Omental fat pad (tissue), 4 donors: Measurements from ENCODE around the gene C4BPA. TPM values are rescaled to one million over a fixed set of nuclear protein-coding genes. Genes with fewer than 3 reads are reported as not detected.

Source experiments
- ATAC-seq: fragments of 150-250 bp; one replicate; pipeline ENCODE4 v1.9.1; 2016; ENCODE audit warnings: mild to moderate bottlenecking, moderate library complexity; ENCODE audit not compliant: low FRiP score
- DNase-seq: peaks from one replicate; pipeline ENCODE4 v3.0.0-alpha.2; 2019; ENCODE audit warnings: low spot score
- total RNA-seq, 4 donors: library from RNA; depleted of rRNA; stranded (reverse); fragments of >200 nt; gene quantifications; one replicate each; pipeline ENCODE4 v1.1.0, GENCODE V29; 2016
- TF ChIP-seq, protein P1 (sequence below), 3 donors: fragments of 450-650 bp; IDR thresholded peaks; one replicate each; pipeline ENCODE4 v1.5.1; 2016 to 2017; ENCODE audit warnings: antibody characterized with exemption in 3 of 3, mild to moderate bottlenecking in 3 of 3, moderate library complexity in 2 of 3

Gene C4BPA
- total RNA-seq, 4 donors from 2014 or later: 3.3 TPM; not detected in 3

- DNase-seq: no peak
- no peak for ATAC-seq
- TF ChIP-seq, protein P1, sequence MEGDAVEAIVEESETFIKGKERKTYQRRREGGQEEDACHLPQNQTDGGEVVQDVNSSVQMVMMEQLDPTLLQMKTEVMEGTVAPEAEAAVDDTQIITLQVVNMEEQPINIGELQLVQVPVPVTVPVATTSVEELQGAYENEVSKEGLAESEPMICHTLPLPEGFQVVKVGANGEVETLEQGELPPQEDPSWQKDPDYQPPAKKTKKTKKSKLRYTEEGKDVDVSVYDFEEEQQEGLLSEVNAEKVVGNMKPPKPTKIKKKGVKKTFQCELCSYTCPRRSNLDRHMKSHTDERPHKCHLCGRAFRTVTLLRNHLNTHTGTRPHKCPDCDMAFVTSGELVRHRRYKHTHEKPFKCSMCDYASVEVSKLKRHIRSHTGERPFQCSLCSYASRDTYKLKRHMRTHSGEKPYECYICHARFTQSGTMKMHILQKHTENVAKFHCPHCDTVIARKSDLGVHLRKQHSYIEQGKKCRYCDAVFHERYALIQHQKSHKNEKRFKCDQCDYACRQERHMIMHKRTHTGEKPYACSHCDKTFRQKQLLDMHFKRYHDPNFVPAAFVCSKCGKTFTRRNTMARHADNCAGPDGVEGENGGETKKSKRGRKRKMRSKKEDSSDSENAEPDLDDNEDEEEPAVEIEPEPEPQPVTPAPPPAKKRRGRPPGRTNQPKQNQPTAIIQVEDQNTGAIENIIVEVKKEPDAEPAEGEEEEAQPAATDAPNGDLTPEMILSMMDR (IDR thresholded peaks at IDR 0.05): no peak
Measured at GRCh38 chr1:207059881-207060280, 44.2 kb upstream of the C4BPA start.

DNA sequence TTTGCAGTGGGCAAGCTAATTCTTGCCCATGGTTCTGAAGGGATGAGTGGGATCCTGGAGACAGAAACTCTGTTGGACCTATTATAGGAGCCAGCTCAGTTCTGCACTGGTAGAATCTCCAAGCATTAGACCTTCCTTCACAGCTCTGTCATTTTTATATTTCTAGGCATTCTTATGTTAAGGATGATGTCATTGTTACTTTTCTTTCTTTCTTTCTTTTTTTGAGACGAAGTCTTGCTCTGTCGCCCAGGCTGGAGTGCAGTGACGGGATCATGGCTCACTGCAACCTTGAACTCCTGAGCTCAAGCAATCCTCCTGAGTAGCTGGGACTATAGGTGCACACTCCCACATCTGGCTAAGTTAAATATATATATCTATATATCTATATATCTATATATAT, 43.4 kb upstream of the C4BPA start:
- TF ChIP-seq, protein P1 (IDR thresholded peaks at IDR 0.05): no peak
- no peak for DNase-seq
- ATAC-seq: no peak

DNA sequence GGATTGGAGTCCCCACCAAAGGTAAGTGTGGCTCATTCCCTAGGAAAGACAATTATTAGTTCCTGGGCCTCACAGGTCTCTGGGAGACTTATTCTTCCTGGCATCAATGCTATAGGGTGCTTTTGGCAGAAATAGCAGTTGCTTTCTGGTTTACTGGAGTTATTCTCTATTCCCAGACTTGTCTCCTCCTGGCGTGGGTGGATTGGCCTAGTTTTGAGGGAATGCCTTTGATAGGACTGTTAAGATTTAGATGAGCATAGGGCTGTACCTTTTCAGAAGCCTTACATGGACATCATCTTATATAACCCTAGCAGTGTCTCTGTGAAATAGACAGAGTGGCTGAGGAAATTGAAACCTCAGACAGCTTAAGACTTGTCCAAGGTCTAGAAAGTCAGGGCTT, 42.0 kb upstream of the C4BPA start:
- TF ChIP-seq, protein P1 (IDR thresholded peaks at IDR 0.05): no peak
- no peak for ATAC-seq
- no peak for DNase-seq

- TF ChIP-seq, protein P1 (IDR thresholded peaks at IDR 0.05): no peak
- DNase-seq: no peak
- no peak for ATAC-seq
Measured at GRCh38 chr1:207063014-207063413, 41.0 kb upstream of the C4BPA start.

- TF ChIP-seq, protein P1 (IDR thresholded peaks at IDR 0.05): no peak
- DNase-seq (no peak), ATAC-seq (no peak)
Measured at GRCh38 chr1:207064561-207064960, 39.5 kb upstream of the C4BPA start.

DNA sequence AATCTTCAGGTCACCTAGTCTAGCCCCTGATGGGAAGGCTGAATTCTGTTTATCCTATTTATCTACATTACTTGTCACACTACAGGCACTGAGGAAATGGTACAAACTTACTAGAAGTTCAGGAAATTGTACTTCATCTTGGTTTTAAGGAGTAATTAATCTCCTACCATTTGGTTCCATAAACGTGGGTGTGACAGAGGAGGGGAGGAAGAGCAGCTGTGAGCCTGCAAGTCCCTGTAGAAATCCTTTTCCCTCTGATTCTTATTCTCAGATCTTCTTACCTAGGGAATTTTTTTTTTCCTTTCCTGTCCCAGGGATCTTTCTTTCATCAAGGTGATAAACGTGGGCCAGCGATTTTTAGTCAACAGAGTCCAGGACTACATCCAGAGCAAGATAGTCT, 36.8 kb upstream of the C4BPA start:
- TF ChIP-seq, protein P1 (IDR thresholded peaks at IDR 0.05): no peak
- DNase-seq (no peak), ATAC-seq (no peak)

- TF ChIP-seq, protein P1 (IDR thresholded peaks at IDR 0.05): no peak
- DNase-seq (no peak), ATAC-seq (no peak)
Measured at GRCh38 chr1:207067665-207068064, 36.4 kb upstream of the C4BPA start.
